K562 (cell line): ENCODE results near the gene SDCCAG8.

Experiments
- ATF4 ChIP-seq: fragments of 450-650 bp; formaldehyde crosslinking; IDR thresholded peaks from 2 replicates; pipeline ENCODE4 v1.4.0; 2022; ENCODE audit warnings: mild to moderate bottlenecking, moderate library complexity
- CTCF ChIP-seq, 3 experiments: IDR thresholded peaks in 2 of 3; conservative IDR thresholded peaks in 1 of 3; 2 replicates each; pipeline ENCODE4 v1.5.1; 2011 to 2012; ENCODE audit warnings: low read length in 3 of 3, mild to moderate bottlenecking in 3 of 3, control low read depth in 2 of 3, improper control_type of control experiment in 1 of 3, inconsistent platforms in 1 of 3, low read depth in 1 of 3, mixed read lengths in 1 of 3, moderate library complexity in 1 of 3; ENCODE audit not compliant: insufficient read depth in 2 of 3
- DPF2 ChIP-seq: fragments of 450-650 bp; IDR thresholded peaks from 2 replicates; pipeline ENCODE4 v1.6.1; 2016
- IRF9 ChIP-seq: fragments of 450-650 bp; IDR thresholded peaks from 2 replicates; pipeline ENCODE4 v1.6.1; 2016; ENCODE audit warnings: missing biosample characterization, missing genetic modification characterization
- JUN ChIP-seq, 2 experiments: sonication (generic) in 1 of 2; formaldehyde crosslinking in 1 of 2; IDR thresholded peaks; 2 replicates each; pipeline versions ENCODE4 v1.6.1 to v1.8.0; 2012 to 2022; ENCODE audit warnings: borderline replicate concordance in 2 of 2, mild to moderate bottlenecking in 2 of 2, improper control_type of control experiment in 1 of 2, low read depth in 1 of 2, low read length in 1 of 2, missing genetic modification reagents in 1 of 2
- SP2 ChIP-seq: IDR thresholded peaks from 2 replicates; pipeline ENCODE4 v1.6.1; 2011; ENCODE audit warnings: mild to moderate bottlenecking, low read depth, low read length, moderate library complexity; ENCODE audit not compliant: poor library complexity, severe bottlenecking; ENCODE audit errors: extremely low read depth

- TF ChIP-seq DPF2 (no peak), SP2 (no peak), JUN (IDR thresholded peaks at IDR 0.05; ENCODE audit: borderline replicate concordance, low read depth, low read length) (no peak), JUN (CRISPR knock-in tag; IDR thresholded peaks at IDR 0.05; ENCODE audit: borderline replicate concordance) (no peak), IRF9 (tag) (no peak), CTCF (IDR thresholded peaks at IDR 0.05 in 2 of 3, conservative IDR thresholded peaks at IDR 0.05 in 1 of 3; ENCODE audit: insufficient read depth in 2 of 3, low read depth in 1 of 3, low read length in 3 of 3) (no peak), ATF4 (no peak)
Measured at GRCh38 chr1:243217349-243217748, 38.5 kb upstream of the SDCCAG8 start.
